Uterus (tissue), 4 donors: ENCODE measurements around the gene HDHD3. TPM values are rescaled to one million over a fixed set of nuclear protein-coding genes. Genes with fewer than 3 reads are reported as not detected.

ENCODE experiments used
- DNase-seq, 2 donors: peaks; one replicate each; pipeline ENCODE4 v3.0.0-alpha.2; 2019 to 2020
- H3K27ac ChIP-seq, 2 donors: fragments of 200-600 bp; sonication (generic); 1 replicate in 1 of 2; 2 replicates in 1 of 2; pipeline ENCODE4 v1.5.1; 2016 to 2018
- H3K27me3 ChIP-seq, 2 donors: fragments of 200-600 bp; sonication (generic); one replicate each; pipeline ENCODE4 v1.5.1; 2018 to 2019; ENCODE audit warnings: control low read depth in 1 of 2
- H3K36me3 ChIP-seq, 2 donors: fragments of 200-600 bp; sonication (generic); one replicate each; pipeline ENCODE4 v1.5.1; 2019; ENCODE audit warnings: control low read depth in 1 of 2
- H3K4me1 ChIP-seq, 2 donors: fragments of 200-600 bp; sonication (generic); one replicate each; pipeline ENCODE4 v1.5.1; 2018 to 2019; ENCODE audit warnings: control low read depth in 1 of 2
- H3K4me3 ChIP-seq, 2 donors: fragments of 200-600 bp; sonication (generic); 1 replicate in 1 of 2; 2 replicates in 1 of 2; pipeline ENCODE4 v1.5.1; 2018 to 2019; ENCODE audit warnings: mild to moderate bottlenecking in 1 of 2
- H3K9me3 ChIP-seq, 2 donors: fragments of 200-600 bp; sonication (generic); one replicate each; pipeline ENCODE4 v1.5.1; 2019; ENCODE audit warnings: control low read depth in 1 of 2
- POLR2A ChIP-seq, 2 donors: fragments of 450-650 bp; IDR thresholded peaks; one replicate each; pipeline ENCODE4 v1.6.1; 2016; ENCODE audit warnings: antibody characterized with exemption in 2 of 2, mild to moderate bottlenecking in 1 of 2, moderate library complexity in 1 of 2
- intact Hi-C: fragments of 100-400 bp; cut with DNase I; formaldehyde crosslinking; loops from one replicate; pipeline ENCODE4 v1.15.1; 2023; ENCODE audit warnings: low total_unique reads
- total RNA-seq, 4 donors: library from RNA; depleted of rRNA in 3 of 4; stranded (reverse); fragments of >200 nt in 3 of 4; gene quantifications; one replicate each; pipeline versions ENCODE4 v1.1.0 to v1.2.4, GENCODE V29; 2014 to 2023
- TF ChIP-seq, protein P1 (sequence below), 4 experiments: fragments of 200-600 bp in 2 of 4; fragments of 450-650 bp in 2 of 4; sonication (generic) in 2 of 4; IDR thresholded peaks; one replicate each; pipeline ENCODE4 v1.5.1; 2016 to 2019; ENCODE audit warnings: antibody characterized with exemption in 4 of 4, mild to moderate bottlenecking in 2 of 4, moderate library complexity in 1 of 4
- donor health status: DM: yes; HTN: yes; CAD: no.

Gene HDHD3
- total RNA-seq, 4 donors from 2014 or later, result 10.5 to 36.8 (median 20.4) TPM

DNA sequence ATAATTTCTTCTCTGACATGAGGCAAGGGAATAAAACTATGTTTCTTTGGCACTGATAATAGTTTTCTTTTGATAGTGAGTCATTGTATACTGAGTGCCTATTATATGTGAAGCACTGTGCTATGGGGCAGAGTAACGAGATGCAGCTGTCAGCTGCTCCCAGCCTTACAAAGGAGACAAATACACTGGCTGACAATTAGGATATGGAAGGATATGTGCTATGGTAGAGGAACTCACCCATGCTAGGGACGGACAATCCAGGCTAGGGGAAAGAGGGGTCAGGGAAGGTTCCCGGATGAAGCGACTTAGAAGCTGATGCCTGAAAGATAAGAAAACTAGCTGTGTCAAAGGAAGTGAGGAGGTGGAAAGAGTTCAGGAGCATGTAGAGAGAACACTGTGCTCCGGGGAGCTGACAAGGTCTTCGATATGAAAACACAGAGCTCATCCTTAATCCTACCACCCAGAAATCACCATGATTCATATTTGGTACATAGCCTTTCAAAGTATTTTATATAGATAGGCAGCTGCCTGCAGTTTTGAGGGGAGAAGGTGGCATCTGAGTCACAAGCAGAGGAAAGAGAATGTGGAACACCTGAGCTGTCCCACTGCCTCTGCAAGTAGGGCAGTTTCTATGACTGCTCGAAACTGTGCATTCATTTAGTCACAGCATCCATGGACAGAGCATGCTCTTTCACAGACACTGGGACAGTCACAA, 15.3 kb downstream of the HDHD3 start:
- H3K27ac ChIP-seq, result no peak overlapping the region
- intact Hi-C loops, result no loop called here
- no peaks in the 10 kb centered on the region for H3K27me3 ChIP-seq
- H3K36me3 ChIP-seq, result no peaks in the 10 kb centered on the region
- TF ChIP-seq, protein P1, sequence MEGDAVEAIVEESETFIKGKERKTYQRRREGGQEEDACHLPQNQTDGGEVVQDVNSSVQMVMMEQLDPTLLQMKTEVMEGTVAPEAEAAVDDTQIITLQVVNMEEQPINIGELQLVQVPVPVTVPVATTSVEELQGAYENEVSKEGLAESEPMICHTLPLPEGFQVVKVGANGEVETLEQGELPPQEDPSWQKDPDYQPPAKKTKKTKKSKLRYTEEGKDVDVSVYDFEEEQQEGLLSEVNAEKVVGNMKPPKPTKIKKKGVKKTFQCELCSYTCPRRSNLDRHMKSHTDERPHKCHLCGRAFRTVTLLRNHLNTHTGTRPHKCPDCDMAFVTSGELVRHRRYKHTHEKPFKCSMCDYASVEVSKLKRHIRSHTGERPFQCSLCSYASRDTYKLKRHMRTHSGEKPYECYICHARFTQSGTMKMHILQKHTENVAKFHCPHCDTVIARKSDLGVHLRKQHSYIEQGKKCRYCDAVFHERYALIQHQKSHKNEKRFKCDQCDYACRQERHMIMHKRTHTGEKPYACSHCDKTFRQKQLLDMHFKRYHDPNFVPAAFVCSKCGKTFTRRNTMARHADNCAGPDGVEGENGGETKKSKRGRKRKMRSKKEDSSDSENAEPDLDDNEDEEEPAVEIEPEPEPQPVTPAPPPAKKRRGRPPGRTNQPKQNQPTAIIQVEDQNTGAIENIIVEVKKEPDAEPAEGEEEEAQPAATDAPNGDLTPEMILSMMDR (IDR thresholded peaks at IDR 0.05), result no peak
- TF ChIP-seq POLR2A (IDR thresholded peaks at IDR 0.05), result no peak
- no peak for DNase-seq
- H3K4me1 ChIP-seq, result no peaks in the 10 kb centered on the region
- H3K4me3 ChIP-seq, result no peak overlapping the region
- no peaks in the 10 kb centered on the region for H3K9me3 ChIP-seq

DNA sequence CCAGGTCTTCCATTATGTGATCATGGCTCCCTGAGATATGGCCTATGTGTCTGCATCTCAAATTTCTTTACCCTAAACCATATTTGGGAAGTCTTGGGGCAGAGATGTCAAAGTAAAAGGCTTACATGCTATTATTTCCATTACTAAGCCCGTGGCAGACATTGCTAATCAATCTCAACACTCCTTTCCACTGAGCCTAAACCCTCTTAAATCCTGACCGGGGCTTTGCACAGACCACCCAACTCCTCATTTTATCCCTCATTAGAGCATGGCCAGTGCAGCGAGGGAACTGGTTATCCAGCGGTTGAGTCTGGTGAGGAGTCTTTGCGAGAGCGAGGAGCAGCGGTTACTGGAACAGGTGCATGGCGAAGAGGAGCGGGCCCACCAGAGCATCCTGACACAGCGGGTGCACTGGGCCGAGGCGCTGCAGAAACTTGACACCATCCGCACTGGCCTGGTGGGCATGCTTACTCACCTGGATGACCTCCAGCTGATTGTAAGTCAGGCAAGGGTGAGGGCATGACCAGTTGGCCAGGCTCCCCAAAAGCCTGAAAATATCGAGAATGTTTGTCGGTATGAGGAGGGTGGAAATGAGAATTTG, 16.4 kb downstream of the HDHD3 start:
- intact Hi-C loops, result no loop called here
- Histone ChIP-seq H3K4me1 (no peaks in the 10 kb centered on the region), H3K36me3 (no peaks in the 10 kb centered on the region)

DNA sequence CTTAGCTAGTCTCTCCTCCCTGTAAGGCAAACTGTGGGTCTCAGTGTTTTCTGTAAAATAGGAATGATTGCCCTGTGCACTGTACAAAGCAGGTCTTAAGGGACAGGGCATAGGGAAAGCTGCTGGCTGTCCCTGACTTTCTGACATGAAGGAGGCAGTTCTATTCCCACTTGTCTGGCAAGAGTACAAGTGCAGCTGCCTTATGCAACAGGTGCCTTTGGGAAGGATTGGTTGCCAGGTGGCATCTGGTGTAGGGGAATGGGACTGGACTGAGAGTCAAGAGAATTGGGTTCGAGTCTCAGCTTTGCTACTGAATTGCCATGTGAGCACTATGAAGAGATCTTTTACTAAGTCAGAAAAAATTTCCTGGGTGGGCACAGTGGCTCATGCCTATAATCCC, 17.4 kb downstream of the HDHD3 start:
- intact Hi-C loops, result no loop called here
- no peaks in the 10 kb centered on the region for H3K4me1 ChIP-seq
- DNase-seq, result no peak
- TF ChIP-seq POLR2A (IDR thresholded peaks at IDR 0.05), result no peak
- TF ChIP-seq, protein P1 (IDR thresholded peaks at IDR 0.05), result no peak
- no peaks in the 10 kb centered on the region for H3K9me3 ChIP-seq
- H3K36me3 ChIP-seq, result no peaks in the 10 kb centered on the region
- H3K27ac ChIP-seq, result no peak overlapping the region
- H3K4me3 ChIP-seq, result no peak overlapping the region
- no peaks in the 10 kb centered on the region for H3K27me3 ChIP-seq

More for the DNA sequence above, 16.4 kb downstream of the HDHD3 start:
- no peaks in the 10 kb centered on the region for H3K27me3 ChIP-seq
- no peak overlapping the region for H3K4me3 ChIP-seq
- H3K9me3 ChIP-seq, result no peaks in the 10 kb centered on the region
- DNase-seq, result no peak
- TF ChIP-seq, protein P1 (IDR thresholded peaks at IDR 0.05), result no peak
- no peak for TF ChIP-seq POLR2A (IDR thresholded peaks at IDR 0.05)
- H3K27ac ChIP-seq, result no peak overlapping the region

DNA sequence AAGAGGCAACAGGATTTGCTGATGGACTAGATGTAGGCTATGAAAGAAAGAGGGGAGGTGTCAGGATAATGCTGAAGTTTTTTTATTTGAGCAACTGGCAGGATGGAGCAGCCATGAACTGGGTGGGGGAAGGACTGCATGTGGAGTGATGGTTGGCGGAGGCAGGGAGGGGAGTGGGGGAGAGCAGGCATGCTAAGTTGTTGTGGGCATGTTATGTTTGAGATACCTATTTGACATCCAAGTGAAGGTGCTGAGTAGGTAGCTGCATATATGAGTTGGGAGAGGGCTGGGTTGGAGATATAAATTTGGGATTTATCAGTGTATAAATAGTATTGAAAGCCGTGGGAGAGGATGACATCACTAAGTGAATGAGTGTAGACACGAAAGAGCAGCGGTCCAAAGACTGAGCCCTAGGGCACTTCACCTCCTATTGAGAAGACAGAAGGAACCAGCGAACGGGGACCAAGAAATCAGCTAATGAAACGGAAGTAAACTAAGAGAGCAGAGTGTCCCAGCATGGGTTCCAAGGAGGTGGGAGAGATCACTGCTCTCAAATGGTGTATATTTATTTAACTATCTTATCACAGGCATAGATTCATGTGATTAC, 20.0 kb downstream of the HDHD3 start:
- Histone ChIP-seq H3K36me3 (no peaks in the 10 kb centered on the region), H3K27me3 (no peaks in the 10 kb centered on the region), H3K4me1 (no peaks in the 10 kb centered on the region), H3K9me3 (no peaks in the 10 kb centered on the region), H3K27ac (no peak overlapping the region), H3K4me3 (no peak overlapping the region)
- TF ChIP-seq, protein P1 (IDR thresholded peaks at IDR 0.05), result no peak
- TF ChIP-seq POLR2A (IDR thresholded peaks at IDR 0.05), result no peak
- DNase-seq, result no peak
- intact Hi-C loops, result no loop called here

DNA sequence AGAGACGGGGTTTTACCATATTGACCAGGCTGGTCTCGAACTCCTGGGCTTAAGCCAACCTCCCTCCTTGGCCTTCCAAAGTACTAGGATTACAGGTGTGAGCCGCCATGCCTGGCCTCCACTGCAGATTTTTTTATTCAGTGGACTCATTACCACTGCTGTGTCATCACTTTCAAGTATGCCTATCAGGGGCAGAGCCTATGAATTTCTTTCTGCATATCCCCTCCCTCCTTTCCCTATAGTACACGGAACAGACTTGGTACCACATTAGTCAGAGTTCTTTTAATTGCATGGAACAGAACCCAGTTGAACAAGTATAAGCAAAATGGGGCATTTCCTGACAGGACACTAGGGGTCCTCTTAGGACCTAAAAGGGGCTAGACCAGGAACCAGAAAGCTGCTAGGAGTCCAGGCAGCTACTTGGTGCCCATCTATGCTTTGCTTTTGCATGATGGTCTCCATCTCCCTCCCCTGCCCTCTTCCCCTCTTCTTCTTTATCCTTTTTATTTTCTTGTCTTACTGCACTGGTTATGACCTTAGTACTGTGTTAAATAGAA, 21.7 kb downstream of the HDHD3 start:
- Histone ChIP-seq H3K4me1 (no peaks in the 10 kb centered on the region), H3K36me3 (no peaks in the 10 kb centered on the region), H3K27me3 (peaks cover 0 to 10% of the 10 kb centered on the region in 2 donors), H3K27ac (no peak overlapping the region), H3K9me3 (no peaks in the 10 kb centered on the region), H3K4me3 (no peak overlapping the region)
- intact Hi-C loops, result no loop called here
- no peak for DNase-seq
- no peak for TF ChIP-seq POLR2A (IDR thresholded peaks at IDR 0.05)
- TF ChIP-seq, protein P1 (IDR thresholded peaks at IDR 0.05), result no peak
